LoVo (cell line): ENCODE data around the gene GP9.

Experiments used
- DNase-seq: peaks from one replicate; pipeline ENCODE4 v3.0.0-alpha.2; 2016; ENCODE audit warnings: low spot score

The GP9 gene

DNA sequence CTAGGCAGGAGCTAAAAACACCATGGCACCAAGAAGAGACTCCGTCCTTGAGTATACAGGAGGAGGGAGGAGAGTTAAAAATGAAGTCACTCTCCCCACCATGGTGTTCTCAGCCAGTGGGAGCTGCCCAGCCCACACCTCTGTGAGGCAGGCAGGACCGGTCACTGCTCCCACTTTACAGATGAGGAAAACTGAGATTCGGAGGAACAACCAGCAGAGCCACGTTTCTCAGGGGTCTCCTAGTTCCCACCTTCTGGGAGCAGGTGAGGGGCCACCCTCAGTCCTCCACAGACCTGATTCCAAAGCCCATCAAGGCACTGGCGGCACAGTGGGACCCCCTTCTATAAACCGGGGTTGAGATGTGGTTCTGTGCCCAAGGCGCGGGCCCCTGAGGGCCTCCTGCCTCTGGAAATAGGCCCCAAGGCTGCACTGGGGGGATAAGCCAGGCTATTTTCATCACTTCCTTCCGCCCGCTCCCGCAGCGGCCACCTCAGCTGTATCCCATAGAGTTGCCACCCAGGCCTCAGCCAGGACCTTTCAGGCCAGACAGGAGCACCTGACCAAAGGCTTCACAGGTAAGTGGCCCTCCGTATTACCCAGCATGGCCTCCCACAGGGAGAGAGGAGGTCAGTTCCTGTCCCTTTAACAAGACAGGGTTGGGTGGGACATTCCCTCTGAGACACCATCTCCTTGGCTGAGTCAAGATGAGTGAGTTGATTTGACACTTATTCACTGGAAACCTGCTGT lies at the start of gene GP9:
GP9 (plus strand) TSS at position 504 of the 747 bp plus-strand sequence. CDS start 961 bp downstream, outside the sequence.
- DNase-seq, result no peak

DNA sequence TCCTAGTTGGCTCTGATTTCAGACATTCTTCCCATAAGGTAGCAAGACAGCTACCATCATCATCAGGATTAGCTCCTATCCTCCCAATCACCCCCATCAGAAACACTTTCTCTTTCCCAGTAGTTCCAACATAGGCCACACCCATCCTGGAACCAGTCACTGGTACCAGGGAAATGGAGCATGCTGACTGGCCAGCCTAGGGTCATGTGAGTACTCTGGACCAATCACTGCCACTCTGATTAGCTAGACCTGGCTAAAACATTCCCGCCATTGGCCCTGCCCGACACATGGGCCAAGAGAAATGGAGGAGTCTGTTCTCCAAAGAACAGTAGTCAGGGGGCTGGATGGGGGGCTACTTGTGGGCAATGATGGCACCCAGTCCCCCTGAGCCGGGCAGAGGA lies 47.1 kb upstream of the GP9 start:
- DNase-seq, result no peak

DNA sequence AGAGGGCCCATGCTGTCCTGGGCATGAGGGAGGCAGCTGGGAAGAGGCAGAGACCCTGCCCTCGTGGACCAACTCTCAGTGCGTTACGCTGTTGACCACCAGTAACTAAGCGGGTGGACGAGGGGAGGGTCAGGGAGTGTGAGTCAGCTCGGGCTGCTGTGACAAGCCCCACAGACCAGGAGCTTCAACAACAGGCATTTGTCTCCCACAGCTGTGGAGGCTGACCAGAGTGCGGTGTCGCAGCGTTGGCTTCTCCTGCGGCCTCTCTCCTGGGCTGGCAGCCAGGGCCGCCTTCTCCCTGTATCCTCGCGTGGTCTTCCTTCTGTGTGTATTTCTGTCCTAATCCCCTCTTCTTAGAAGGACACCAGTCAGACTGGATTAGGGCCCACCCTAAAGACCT lies 46.4 kb upstream of the GP9 start:
- no peak for DNase-seq

DNA sequence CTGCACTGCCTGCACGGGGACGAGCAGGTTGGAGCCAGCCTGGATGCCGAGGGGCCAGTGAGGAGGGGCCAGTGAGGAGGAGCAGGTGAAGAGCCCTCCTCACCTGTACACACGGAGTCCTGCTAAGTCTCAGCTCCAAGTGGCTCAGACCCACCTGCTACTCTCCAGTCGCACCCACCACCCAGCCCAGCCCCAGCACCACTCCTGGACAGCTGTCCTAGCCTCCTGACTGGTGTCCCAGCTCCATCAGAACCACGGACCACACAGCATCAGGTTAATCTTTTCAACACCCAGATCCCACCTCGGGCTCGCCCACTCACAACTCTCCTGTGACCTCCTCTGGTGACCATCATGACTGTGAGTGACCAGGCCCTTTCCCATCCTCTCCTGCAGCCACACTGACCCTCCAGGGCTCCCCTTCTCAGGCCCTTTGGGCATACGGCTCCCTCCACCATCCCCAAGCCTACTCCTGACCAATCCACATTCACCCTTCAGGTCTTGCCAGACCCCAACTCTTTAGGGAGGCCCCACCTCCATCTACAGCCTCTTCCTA lies 45.7 kb upstream of the GP9 start:
- no peak for DNase-seq

DNA sequence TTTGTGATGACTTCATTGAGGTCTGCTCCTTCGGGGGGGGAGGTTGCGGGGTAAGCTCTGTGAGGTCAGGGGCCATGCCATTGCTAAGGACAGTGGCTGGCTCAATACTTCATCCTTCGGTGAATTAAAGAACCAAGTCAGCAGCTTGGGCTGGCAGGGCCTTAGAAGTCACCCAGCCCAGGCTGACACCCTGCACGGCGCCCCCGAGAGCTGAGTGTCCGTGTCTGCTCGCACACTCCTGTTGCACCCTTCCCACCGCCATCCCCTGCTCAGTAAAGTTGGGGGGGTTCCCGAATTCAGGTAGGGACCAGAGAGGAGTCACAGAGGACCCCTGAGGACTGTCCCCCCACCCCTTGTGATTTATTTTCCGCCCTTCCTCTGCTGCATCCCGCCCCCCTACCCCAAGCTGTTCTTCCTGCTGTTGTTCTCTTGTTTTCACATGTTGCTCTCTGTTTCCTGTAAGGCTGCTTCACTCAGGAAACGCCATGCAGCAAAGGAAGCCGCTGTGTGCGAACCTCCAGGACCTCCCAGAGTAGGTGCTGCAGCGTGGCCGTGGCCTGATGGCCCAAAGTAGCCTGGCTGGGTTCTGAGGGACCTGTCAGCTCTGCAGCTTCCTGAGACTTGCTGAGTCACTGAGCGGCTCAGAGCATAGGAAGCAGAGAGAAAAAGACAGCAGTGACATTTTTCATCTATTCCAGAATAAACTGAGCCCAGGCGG lies 45.0 kb upstream of the GP9 start:
- DNase-seq, result no peak

DNA sequence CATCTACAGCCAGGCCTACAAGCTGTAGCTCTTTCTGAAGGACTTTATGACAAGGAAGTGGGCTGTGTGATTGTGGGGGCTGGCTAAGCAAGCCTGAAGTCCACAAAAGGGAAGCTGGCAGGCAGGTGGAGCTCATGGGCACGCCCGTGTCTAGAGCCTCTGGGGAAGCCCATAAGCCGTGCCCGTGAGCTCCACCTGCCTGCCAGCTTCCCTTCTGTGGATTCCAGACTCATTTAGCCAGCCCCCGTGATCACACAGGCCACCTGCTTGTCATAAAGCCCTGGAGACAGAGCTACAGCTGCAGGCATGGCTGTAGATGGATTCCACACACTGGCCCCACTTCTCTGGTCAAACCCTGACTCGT lies 44.2 kb upstream of the GP9 start:
- peak; percentile 48 for DNase-seq

DNA sequence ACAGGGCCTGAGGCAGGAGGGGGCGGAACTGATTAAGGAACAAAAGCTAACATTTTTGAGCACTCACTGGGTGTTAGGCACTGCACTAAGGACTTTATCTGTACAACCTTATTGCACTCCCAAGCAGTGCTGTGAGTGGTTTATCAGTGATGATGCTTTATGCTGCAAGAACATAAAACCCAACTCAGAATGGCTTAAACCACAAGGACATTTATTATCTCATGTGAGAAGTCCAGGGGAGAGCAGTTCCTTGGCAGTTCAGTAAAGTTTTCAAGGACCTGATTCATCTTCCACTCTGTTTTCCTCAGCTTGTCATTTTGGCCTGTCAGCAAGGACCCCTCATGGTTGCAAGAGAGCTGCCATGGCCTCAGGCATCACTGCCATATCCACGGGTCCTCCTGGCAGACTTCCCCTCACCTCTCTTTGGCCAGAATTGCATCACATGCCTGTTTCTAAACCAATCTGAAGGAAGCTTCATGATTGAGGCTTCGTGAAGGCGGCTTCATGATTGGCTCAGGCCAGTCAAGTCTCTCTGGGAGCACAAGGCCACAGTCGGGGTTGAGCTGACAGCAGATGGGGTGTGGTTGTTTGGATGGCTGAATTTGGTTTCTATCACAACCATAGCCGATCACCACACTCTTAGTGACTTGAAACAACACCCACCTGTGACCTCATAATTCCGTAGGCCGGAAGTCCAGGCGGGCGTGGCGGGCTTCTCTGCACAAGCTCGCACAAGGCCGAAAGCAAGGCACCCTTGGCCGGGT lies 43.7 kb upstream of the GP9 start:
- DNase-seq, result no peak

DNA sequence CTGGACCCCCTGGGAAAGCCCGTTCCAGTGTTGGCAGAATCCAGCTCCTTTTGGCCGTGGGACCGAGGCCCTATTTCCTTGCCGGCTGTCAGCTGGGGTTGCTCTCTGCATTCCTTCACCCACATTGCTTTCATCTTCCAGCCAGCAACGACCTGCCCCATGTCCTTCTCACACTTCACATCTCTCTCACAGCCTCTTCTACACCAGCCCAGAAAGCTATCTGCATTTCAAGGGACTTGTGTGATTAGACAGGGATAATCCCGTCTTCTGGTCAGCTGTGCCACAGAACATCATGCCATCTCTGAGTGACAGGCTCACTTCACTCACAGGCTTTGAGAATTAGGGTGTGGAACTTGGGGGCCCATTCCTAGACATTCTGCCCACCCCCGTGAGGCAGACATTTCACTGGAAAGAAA lies 43.1 kb upstream of the GP9 start:
- no peak for DNase-seq

DNA sequence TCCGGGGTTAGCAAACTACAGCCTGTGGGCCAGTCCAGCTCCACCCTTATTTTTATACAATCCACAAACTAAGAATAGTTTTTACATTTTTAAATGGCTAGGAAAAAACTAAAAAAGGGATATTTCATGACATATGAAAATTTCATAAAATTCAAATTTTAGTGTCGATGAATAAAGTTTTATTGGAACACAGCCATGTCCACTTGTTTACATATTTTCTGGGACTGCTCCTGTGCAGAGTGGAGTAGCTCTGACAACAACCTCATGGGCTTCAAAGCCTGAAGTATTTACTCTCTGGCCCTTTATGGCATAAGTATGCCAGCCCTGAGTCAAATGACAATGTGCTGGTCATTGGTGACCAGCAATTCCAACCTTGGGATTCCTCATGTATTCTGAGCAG lies 42.3 kb upstream of the GP9 start:
- DNase-seq, result no peak

DNA sequence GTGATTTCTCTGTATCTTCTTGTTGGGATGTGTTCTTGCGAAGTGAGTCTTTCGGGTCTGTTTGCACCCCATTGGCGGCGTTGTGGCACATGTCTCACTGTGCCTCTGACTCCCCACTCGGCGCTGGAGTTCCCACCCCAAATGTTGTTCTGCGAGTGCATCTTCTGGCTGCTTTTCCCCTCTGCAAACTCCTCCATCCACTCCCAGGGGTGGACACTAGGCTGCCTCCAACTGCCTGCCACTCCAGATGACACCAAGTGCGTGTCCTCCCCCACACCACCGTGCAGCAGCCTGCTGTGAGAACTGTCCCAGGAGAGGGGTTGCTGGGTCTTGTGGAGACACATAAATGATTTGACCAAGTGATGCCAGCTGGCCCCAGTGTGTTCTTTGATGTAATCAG lies 41.8 kb upstream of the GP9 start:
- no peak for DNase-seq

DNA sequence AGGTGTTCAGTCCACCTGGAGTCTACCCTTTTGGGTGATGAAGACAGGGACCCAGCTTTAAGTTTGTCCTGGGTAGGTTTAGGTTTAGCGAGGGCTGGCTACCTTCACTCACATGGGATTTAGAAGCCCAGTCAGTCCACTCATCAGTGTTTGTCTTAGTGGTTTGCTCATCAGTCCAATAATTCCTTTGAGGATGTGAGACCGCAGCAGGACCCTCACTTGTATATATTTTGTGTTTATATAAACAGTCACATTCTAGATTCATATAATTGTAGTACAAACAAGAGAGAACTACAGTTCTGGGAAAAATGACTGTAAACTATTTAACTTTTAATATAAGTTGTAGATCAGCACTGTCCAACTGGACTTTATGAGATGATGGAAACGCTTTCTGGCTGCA lies 41.3 kb upstream of the GP9 start:
- no peak for DNase-seq

DNA sequence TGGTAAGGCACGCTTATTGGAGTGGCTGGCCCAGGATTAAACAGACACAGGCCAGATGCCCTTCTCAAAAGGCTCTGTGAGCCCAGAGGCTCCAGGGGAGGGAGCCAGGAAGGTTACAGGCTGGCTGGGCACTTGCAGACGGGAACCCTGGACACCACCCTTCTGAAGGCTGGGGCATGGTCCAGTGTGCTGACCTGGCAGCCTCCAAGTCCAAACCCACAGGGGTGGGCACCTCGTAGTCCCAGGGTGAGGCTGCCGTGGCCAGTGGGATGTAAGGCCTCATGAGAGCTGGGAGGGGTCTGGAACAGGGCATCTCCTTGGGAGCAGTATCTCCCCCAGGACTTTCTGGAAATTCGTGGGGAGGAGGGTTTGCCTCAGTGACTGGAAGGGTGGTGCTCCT lies 39.9 kb upstream of the GP9 start:
- no peak for DNase-seq

DNA sequence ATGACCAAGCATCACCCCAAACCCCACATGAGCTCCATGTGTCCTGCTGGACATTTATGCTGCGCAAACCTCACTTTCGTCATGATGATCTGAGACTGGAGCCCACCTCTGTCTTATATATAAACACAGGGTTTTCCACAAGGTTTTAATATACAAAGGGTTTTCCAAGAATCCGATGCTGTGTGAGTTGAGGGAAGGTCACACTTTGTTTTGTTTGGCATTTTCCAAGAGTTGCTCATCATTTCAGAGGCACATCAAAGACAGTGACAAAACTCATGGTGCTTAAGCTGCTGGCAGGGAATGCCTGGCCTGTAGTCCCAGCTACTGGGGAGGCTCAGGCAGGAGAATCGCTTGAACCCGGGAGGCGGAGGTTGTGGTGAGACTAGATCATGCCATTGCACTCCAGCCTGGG lies 39.4 kb upstream of the GP9 start:
- DNase-seq, result no peak

DNA sequence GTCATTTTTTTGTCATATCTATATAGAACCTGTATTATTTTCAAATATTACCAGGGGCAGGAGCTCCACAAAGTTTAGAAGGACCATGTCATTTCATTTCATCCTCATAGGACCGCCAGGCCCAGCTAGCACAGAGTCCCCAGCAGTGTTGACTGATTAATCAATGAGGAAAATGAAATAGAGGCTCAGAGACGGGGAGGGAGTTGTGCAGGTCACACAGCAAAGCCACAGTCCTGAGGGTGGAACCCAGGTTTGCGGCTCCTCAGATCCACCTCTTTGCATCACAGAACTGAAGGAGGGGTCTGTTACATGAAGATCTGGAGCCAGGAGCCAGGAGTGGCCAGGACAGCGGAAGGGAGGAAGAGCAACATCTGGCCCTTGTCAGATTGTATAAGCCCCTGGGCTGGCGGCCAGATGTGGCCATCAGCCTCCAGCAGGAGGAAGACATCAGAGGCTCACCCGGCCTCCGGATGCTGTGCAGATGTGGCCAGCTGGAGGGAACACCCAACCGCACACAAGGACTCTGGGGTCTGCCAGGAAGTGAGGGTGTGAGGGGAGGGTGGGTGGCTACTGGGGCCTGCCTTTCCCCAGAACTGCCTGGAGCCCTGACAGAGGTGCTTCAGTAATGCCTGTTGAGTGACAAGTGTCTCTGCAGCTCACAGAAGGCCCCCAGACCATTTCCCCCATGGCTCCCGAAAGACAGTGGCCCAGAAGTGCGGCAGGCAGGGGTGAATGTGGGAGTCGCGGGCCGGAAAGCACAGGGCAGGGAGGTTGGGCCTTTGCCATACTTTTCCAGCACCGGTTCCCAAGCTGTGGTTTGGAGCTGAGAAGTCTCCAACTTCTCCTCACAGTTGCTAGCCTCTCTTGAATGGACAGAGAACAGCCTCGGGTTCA lies 38.2 kb upstream of the GP9 start:
- no peak for DNase-seq

DNA sequence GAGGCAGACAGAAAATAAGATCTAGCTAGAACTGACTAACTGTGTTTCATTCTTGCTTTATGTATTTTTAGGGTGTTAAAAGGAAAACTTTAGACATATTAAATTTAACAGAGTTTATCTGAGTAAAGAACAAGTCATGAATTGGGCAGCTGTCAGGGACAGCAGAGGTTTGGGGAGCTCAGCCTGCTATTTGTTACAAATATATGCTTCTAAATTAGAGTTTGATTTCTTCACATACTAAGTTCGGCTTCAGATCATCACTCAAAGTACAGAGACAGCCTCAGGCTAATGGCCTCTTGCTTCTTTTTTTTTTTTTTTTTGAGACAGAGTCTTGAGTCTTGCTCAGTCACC lies 37.6 kb upstream of the GP9 start:
- DNase-seq, result no peak

DNA sequence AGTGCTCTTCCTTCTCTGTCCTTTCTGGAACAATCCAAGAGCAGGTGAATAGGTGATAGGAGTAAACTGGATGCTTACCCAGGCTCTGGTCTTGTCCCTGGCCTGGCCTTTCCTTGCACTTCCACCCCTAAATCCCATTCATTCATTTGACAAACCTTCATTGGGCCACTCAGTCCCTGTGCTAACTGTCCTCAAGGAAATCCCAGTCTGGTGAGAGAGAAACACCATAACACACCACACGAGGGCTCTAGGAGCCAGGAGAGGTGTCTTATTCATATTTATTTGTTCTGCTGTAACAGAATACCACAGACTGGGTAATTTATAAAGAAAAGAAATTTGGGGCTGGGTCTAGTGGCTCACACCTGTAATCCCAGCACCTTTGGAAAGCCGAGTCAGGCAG lies 36.7 kb upstream of the GP9 start:
- no peak for DNase-seq

DNA sequence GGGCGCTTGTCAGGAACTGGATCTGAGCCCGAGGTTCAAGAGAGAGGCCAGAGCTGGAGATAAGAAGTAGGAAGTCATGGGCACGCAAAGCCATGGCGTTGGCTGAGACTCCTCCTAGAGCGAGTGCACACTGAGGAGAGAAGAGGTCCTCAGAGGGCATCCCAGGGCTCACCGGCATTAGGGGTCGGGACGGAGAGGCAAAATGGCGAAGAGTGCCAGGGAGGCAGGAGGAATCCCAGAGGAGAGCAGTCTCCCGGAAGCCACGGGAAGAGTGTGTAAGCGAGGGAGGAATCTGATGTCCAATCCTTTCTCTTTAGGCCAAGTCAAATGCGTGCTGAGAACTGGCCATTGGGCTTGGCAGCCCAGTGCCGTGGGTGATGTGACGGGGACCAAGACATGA lies 35.5 kb upstream of the GP9 start:
- no peak for DNase-seq

DNA sequence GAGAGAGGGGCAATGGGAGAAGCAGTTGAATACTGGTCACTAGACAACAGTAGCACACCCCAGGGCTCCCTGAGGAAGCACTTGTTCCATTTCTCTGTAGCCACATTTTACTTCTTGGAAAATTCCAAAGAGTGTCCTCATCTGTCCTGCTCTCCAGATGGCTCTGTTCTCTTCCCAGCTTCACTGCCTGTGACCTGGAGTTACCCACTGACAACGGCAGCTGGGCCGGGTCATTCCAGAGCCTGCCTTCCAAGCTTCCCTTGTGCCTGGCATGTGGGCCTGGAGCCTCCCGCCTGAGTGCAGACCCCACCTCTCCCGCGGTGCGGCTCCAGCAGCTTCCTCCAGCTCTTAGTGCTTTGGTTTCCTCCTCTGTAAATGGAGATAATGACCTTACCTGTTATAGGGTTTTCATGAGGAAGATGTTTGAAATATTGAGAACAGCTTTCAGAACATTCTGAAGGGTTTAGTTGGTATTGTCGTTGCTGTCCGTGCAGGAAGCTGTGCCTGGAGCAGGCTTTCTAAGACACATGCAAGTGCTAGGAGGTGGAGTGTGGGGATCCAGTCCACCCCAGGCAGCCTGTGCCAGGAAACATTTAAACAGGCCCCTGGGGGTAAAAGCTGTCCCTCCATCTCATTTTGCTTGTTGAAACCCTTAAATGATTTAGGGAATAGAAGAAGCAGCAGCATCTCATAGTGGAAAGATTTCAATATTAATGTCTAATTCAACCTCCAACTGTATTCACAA lies 34.7 kb upstream of the GP9 start:
- no peak for DNase-seq

DNA sequence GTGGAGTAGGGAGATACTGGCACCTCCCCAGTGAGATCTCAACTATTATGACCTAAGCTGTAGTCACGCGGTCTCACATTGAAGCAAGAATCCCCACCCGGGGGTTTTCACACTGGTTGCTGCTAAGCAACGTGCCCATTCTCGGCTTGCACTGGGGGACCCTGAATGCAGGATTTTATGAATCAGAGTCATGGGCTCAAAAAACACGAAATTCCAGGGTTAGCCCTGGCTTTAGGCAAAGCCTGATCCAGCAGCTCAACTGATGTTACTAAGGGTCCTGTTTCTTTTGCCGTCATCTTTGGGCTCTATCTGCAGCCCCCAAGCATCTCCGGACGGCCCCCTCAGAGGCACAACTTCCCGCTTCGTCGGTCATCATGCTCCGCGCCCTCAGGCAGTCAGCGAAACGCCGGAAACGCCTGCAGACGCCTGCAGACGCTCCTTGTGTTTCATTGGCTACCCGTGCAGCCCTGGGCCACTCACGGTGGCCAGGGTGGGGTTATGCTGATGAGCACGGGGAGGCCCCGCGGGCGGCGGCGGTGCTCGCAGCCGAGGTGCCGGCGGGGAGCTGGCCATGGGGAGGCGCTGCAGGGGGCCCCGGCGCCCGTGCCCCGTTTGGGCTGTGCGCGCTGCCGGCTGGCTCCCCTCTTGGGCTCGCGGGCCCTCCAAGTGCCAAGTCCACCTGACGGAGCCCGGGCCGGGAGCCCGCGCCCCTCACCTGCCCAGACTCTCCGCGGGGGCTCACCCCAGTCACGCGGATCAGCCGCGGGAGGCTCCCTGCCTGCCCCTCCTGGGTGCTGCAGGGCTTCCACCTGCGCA lies 33.6 kb upstream of the GP9 start:
- peak; percentile 91 for DNase-seq

DNA sequence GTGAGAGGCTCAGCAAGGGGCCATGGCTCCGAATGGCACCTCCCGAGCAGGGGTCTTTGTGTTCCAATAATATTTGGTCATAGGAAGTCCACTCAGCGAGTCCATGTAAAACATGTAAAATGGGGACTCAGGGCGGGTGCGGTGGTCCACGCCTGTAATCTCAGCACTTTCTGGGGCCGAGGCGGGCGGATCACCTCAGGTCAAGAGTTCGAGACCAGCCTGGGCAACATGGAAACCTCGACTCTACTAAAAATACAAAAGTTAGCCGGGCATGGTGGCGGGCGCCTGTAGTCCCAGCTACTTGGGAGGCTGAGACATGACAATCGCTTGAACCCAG lies 33.1 kb upstream of the GP9 start:
- DNase-seq, result no peak
